Kidney capillary endothelial cell (primary cell): ENCODE results near the gene CBLL2.
A peak's percentile ranks its signal among the peaks of the same experiment; 100 is the strongest.
"Not testable (repeated sequence)": the region's sequence is repeated elsewhere in the genome, so short reads cannot be mapped to it uniquely, and the experiment has no call there.

ENCODE experiments used
- DNase-seq: peaks from one replicate; pipeline ENCODE4 v3.0.0-alpha.2; 2018; ENCODE audit warnings: low spot score

CBLL2 gene, protein sequence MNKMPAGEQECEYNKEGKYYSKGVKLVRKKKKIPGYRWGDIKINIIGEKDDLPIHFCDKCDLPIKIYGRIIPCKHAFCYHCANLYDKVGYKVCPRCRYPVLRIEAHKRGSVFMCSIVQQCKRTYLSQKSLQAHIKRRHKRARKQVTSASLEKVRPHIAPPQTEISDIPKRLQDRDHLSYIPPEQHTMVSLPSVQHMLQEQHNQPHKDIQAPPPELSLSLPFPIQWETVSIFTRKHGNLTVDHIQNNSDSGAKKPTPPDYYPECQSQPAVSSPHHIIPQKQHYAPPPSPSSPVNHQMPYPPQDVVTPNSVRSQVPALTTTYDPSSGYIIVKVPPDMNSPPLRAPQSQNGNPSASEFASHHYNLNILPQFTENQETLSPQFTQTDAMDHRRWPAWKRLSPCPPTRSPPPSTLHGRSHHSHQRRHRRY

GRCh38 chrX:22272613-22273012 is at the start of gene CBLL2:
Gene CBLL2, plus strand, starts transcription at chrX:22272913. Its CDS starts 79 bp downstream, at chrX:22272992.
- DNase-seq: no peak

DNA sequence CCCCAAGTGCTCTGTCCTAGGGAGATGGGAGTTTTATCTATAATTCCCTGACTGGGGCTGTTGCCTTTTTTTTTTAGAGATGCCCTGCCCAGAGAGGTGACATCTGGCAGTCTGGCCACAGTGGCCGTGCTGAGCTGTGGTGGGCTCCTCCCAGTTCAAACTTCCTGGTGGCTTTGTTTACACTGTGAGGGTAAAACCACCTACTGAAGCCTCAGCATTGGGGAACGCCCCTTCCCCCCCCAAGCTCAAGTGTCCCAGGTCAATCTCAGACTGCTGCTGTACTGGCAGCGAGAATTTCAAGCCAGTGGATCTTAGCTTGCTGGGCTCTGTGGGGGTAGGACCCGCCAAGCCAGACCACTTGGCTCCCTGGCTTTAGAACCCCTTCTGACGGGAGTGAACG is 38.3 kb upstream of the CBLL2 start:
- DNase-seq: no peak

DNA sequence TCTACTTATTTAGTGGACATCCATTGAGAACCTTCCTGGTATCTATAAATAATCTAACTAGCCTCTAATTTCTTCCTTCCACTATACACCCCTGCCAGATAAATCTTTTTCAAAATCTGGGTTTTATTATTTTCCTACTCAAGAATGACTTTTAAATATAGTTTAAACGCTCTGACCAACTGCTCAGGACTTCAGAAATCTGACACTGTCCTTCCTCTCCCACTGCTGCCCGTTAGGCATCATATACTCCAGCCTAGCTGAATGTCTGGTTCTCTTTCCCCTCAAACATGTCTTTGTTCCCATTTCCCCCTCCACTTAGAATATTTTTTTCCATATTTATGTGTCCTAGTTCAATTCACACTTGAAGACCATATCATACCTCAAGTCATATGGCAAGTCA is 35.2 kb upstream of the CBLL2 start:
- DNase-seq: no peak

DNA sequence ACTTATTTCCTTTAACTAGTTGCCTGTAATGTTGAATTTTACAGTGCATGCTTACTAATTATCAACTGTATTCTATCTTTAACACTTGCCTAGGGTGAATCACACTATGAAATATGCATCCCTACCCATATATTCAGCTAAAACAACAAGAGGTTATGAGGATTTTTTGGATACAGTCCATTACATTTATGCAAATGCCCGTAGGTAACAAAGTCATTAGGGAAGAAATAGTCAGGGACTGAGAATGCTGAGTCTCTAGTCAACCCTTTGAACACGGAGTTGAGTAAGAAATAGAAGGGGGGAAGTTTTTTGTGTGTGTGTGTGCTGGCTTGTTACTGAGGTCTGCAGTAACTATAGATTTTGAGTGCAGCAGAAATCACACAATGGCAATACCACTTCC is 26.1 kb upstream of the CBLL2 start:
- DNase-seq: no peak

DNA sequence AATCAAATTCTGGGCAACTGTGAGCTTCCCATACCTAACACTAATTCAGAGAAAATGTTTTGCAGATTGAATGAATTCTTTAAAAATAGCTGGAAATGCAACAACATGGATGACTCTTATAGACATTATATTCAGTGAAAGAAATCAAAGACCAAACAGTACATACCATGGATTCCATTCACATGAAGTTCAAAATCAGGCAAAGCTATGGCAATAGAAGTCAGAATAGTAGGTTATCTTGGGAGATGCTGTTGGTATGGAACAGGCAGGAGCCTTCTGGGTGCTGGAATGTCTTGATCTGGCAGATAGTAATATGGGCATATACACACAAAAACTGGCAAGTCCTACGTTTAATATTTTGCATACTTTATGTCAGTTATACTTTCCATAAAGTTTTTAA is 25.5 kb upstream of the CBLL2 start:
- no peak for DNase-seq

DNA sequence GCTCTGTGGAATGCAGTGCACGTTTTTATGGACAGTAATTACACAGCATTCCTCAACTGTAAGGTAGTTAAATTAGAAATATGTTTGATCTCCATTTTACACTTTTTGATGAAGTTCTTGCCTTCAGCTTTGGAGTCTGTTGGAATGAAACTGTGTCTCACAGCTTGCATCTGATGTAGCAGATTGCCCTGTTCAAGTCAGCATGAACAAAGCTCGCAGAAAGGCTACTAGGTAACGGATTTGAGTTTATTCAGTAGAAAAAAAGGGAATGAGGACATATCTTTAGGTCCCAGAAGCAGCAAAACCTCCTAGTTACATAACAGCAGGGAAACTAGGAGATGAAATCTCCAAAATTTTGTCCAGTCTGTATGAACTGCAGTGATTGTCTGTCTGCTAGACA is 24.3 kb upstream of the CBLL2 start:
- no peak for DNase-seq

- no peak for DNase-seq
These were observed 23.3 kb upstream of the CBLL2 start for GRCh38 chrX:22249371-22249770.

- DNase-seq: no peak
These were observed 4.0 kb upstream of the CBLL2 start for GRCh38 chrX:22268706-22269105.

DNA sequence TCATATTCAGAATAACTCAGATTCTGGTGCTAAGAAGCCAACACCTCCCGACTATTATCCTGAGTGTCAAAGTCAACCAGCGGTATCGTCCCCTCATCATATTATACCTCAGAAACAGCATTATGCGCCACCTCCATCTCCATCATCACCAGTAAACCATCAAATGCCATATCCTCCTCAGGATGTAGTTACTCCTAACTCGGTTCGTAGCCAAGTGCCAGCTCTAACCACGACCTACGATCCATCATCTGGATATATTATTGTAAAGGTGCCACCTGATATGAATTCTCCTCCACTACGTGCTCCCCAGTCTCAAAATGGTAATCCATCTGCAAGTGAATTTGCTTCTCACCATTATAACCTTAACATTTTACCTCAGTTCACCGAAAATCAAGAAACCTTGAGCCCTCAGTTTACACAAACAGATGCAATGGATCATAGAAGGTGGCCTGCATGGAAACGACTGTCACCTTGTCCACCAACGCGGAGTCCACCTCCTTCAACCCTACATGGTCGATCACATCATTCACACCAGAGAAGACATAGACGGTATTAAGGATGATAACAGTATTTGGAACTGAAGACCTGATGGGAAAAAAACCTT is 1.1 kb downstream of the CBLL2 start:
- no peak for DNase-seq

DNA sequence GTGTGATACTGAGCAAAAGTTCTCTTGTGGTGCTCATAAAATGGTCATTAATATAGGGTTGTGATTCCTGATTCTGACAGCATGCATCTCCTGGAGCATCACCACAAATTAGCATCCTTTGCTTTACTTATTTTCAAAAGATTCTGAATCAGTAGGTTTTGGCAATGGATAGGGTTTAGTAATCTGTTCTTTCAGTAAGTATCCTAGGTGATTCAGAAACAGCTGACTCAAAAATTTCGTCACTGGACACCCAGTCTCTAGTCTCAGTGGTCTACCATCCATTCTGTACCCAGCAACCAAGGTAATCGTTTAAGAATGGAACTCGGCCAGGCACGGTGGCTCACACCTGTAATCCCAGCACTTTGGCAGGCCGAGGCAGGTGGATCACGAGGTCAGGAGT is 4.1 kb downstream of the CBLL2 start:
- no peak for DNase-seq

DNA sequence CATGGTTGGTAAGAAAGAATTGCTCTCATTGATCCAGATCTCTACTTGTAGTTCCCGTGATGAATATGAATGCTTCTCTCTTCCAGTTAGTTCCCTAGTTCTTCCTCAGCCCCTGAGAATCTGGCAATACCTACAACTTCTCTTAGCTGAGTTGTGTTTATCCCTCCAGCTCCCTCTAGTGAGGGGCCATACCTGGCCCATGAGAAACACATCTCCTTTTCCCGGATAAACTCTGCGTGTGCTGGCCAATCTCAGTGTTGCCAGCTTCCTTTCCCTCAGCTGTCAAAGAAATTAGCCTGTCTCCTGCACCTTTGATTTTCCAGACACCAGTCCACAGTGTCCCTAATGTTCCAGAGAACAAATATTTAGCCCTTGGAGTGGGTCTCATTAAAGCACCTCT is 5.7 kb downstream of the CBLL2 start:
- DNase-seq: no peak

GRCh38 chrX:22289209-22289608 is 16.5 kb downstream of the CBLL2 start:
- DNase-seq: not testable (repeated sequence)

DNA sequence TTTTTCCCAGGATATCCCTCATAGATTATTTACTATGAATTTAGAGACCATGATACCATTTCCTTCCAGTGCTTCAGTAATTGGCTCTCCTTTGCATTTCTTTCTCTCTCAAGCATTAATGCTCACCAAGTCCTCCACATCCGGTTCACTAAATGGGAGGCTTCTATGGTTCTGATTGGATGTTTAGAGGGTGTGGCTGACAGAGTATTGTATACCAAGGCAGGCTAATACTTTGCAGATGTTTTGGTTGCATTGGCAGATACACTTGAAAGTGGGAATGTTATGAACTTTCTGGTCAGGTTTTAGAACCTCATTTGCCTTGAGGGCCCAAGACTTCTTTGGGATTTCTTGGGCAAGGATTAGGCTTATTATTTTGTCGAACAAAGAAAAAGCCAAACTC is 24.2 kb downstream of the CBLL2 start:
- DNase-seq: no peak

DNA sequence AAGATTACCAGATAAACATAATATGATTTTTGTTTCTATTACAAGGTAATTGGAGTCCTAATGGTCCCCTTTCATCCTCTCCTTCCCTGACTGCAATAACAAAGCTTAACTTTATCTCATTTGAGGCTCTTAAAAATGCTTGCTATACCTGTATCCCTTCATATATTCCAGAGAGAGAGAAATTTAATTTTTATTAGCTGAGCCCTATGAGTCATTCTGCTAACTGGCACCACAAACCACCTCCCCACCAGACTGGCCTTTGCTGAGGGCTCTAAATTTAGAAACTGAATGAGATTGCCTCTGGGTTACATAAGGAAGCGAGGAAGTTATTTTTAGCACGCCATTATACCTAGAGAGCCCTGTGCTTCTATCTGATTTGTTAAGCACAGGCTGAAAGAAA is 27.4 kb downstream of the CBLL2 start:
- peak; percentile 42 for DNase-seq

- DNase-seq: no peak
These were observed 38.1 kb downstream of the CBLL2 start for GRCh38 chrX:22310779-22311178.

DNA sequence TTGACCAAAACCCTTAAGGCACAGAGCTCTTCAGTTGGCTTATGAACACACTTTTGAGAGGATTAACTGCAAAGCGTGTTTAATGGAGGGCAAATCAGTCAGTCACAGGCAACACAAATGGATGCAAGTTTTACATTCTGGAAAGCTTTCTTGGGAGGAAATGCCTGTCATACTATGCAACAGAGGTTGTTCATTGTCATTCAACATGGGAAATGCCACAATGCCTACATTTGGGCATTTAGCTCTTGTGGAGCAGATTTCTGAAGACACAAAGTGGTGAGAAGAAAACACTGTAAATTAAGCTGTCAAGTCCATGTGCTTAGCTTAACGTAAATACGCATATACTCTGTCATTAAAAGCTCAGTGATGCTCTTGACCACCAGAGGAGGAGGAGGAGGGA is 41.1 kb downstream of the CBLL2 start:
- DNase-seq: no peak

DNA sequence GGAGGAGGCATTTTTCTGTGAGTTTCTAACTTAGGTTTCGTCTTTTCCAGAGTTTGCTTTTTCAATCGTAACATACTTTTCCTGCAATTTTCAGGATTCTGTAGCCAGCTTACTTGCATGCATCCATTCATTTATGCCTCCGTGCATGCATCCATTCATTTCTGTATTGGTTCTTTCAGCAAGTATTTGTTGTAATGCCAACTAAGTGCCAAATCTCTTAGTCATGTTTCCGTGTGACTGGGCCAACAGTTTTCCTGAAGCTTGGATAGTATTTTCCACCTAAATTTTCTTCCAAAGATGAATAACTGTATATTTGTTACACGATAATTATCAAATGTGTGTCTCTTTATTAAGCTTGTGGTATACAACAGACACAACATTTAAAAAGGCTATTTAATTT is 41.5 kb downstream of the CBLL2 start:
- no peak for DNase-seq

DNA sequence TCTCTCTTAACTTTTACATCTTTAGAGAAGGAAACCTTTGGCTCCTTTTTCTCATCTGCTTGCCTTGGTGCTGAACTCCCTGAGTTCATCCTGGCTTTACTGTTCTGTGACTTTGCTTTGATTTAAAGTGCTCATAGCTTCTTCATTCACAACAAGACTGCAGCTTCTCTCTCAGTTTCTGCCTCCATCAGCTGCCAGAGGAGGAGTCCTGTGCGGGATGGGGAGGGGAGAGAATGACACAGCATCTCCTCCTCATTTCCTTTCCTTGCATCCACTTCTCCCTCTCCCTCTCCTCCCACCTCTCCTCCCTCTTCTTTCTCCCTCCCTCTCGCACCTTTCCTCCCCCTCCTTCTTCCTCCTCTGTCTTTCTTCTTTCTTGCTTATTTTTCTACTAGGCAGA is 42.0 kb downstream of the CBLL2 start:
- no peak for DNase-seq

GRCh38 chrX:22315151-22315550 is 42.4 kb downstream of the CBLL2 start:
- DNase-seq: no peak

DNA sequence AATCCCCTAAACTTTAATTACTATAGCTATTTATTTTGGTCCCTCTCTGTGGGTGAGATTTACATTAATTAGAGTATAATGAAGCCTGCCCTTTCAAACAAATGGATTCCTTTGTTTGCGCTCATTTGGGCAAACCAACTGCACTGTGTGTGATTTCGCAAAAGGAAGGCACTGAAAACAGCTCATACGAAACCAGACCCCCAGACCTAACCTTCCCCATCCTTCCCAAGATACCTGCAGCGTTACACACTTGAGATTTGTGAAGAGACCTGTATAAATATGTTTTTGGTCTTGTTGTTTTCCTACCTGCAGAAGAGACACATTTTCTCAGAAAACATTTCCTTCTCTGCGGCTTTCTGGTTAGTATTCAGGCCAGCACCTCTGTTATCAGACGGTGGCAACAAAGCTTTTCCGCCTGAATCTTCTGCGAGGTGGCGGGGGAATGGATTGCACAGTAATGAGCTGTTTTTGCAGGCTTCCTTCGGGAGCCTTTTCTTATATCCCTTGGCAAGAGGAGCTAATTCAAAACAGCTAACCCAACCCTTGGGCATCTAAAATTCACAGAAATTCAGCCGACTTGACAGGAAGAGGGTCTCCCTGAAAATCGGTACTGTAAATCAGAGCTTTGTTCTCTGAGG is 47.6 kb downstream of the CBLL2 start:
- DNase-seq: no peak

GRCh38 chrX:22323541-22323940 is 50.8 kb downstream of the CBLL2 start:
- DNase-seq: peak; percentile 26
